HK-2 (cell line): ENCODE measurements around the gene TP53I11.

ENCODE experiments used
- DNase-seq: peaks from one replicate; pipeline ENCODE4 v3.0.0-alpha.2; 2018; ENCODE audit not compliant: unreplicated experiment

Gene TP53I11

GRCh38 chr11:44912270-44912987 lies 38.3 kb downstream of the TP53I11 start:
- no peak for DNase-seq

GRCh38 chr11:44911029-44911814 lies 39.5 kb downstream of the TP53I11 start:
- DNase-seq: peak; percentile 75

- no peak for DNase-seq
Observed at GRCh38 chr11:44910591-44910990, 40.1 kb downstream of the TP53I11 start.

- no peak for DNase-seq
Observed at GRCh38 chr11:44909557-44909956, 41.1 kb downstream of the TP53I11 start.

GRCh38 chr11:44906649-44907048 lies 44.0 kb downstream of the TP53I11 start:
- DNase-seq: no peak

GRCh38 chr11:44905131-44905866 lies 45.4 kb downstream of the TP53I11 start:
- no peak for DNase-seq

GRCh38 chr11:44904261-44905020 lies 46.2 kb downstream of the TP53I11 start:
- DNase-seq: no peak

GRCh38 chr11:44903518-44903917 lies 47.2 kb downstream of the TP53I11 start:
- DNase-seq: no peak

GRCh38 chr11:44903035-44903434 lies 47.6 kb downstream of the TP53I11 start:
- no peak for DNase-seq

- no peak for DNase-seq
Observed at GRCh38 chr11:44901786-44902185, 48.9 kb downstream of the TP53I11 start.

GRCh38 chr11:44901120-44901633 lies 49.5 kb downstream of the TP53I11 start:
- DNase-seq: no peak

- no peak for DNase-seq
Observed at GRCh38 chr11:44899959-44900358, 50.7 kb downstream of the TP53I11 start.

GRCh38 chr11:44893846-44894617 lies 56.7 kb downstream of the TP53I11 start:
- peak; percentile 28 for DNase-seq

- DNase-seq: no peak
Observed at GRCh38 chr11:44893308-44893822, 57.3 kb downstream of the TP53I11 start.

- no peak for DNase-seq
Observed at GRCh38 chr11:44892843-44893242, 57.8 kb downstream of the TP53I11 start.

- no peak for DNase-seq
Observed at GRCh38 chr11:44889266-44889665, 61.4 kb downstream of the TP53I11 start.

GRCh38 chr11:44887636-44888035 lies 63.0 kb downstream of the TP53I11 start:
- DNase-seq: no peak

GRCh38 chr11:44886790-44887140 lies 63.9 kb downstream of the TP53I11 start:
- no peak for DNase-seq

GRCh38 chr11:44885919-44886789 lies 64.5 kb downstream of the TP53I11 start:
- no peak for DNase-seq
